SU-DHL-6 (cell line): ENCODE results near the gene CTNND2.

Experiments used
- H2AFZ ChIP-seq: fragments of 200-600 bp; sonication (generic); 2 replicates; pipeline ENCODE4 v1.6.1; 2014; ENCODE audit warnings: low read depth, mild to moderate bottlenecking, moderate library complexity, mixed read lengths, antibody characterized with exemption, low read length; ENCODE audit not compliant: severe bottlenecking
- H3F3A ChIP-seq: fragments of 200-600 bp; shearing (Covaris generic); 2 replicates; pipeline ENCODE4 v1.6.0; 2016; ENCODE audit warnings: antibody characterized with exemption, mild to moderate bottlenecking; ENCODE audit not compliant: insufficient read depth
- H3K27ac ChIP-seq: fragments of 200-600 bp; sonication (generic); 2 replicates; pipeline ENCODE4 v1.5.1; 2016; ENCODE audit warnings: low read depth, mild to moderate bottlenecking, low read length, moderate library complexity, mixed read lengths
- H3K27me3 ChIP-seq: fragments of 200-600 bp; sonication (generic), shearing (Covaris generic); 2 replicates; pipeline ENCODE4 v1.6.0; 2014; ENCODE audit warnings: mild to moderate bottlenecking, low read length
- H3K36me3 ChIP-seq: fragments of 200-600 bp; sonication (generic); 2 replicates; pipeline ENCODE4 v1.6.1; 2014; ENCODE audit warnings: mild to moderate bottlenecking, low read length, mixed read lengths
- H3K4me2 ChIP-seq: fragments of 300-600, 200-600 bp; shearing (Covaris generic), sonication (generic); 2 replicates; pipeline ENCODE4 v1.6.0; 2014; ENCODE audit warnings: low read length, low read depth, mild to moderate bottlenecking; ENCODE audit not compliant: poor library complexity, severe bottlenecking
- H3K4me3 ChIP-seq: fragments of 200-600 bp; sonication (generic); 2 replicates; pipeline ENCODE4 v1.5.1; 2014; ENCODE audit warnings: antibody characterized with exemption, low read length, mild to moderate bottlenecking, mixed read lengths; ENCODE audit not compliant: insufficient read depth, poor library complexity, severe bottlenecking
- H3K79me2 ChIP-seq: fragments of 200-600 bp; sonication (generic); 2 replicates; pipeline ENCODE4 v1.6.1; 2014; ENCODE audit warnings: mild to moderate bottlenecking, low read length, moderate library complexity; ENCODE audit not compliant: insufficient read depth
- H3K9ac ChIP-seq: fragments of 200-600 bp; sonication (generic); 2 replicates; pipeline ENCODE4 v1.7.0; 2014; ENCODE audit warnings: mild to moderate bottlenecking, low read length
- H3K9me2 ChIP-seq: fragments of 200-600 bp; sonication (generic); replicated peaks from 2 replicates; pipeline ENCODE4 v1.6.1; 2014; ENCODE audit warnings: low read length; ENCODE audit not compliant: insufficient read depth
- H3K9me3 ChIP-seq: fragments of 200-600 bp; sonication (generic); 2 replicates; pipeline ENCODE4 v1.6.1; 2014; ENCODE audit warnings: low read length, mixed read lengths; ENCODE audit not compliant: insufficient read depth
- H4K20me1 ChIP-seq: fragments of 200-600 bp; sonication (generic); 2 replicates; pipeline ENCODE4 v1.6.1; 2014; ENCODE audit warnings: low read depth, mild to moderate bottlenecking, antibody characterized with exemption, low read length, moderate library complexity, mixed read lengths
- CTCF ChIP-seq: fragments of 200-600 bp; sonication (generic); IDR thresholded peaks from one replicate; pipeline ENCODE4 v1.5.1; 2017; ENCODE audit warnings: antibody characterized with exemption, mild to moderate bottlenecking, low read length, moderate library complexity; ENCODE audit not compliant: insufficient read depth, poor library complexity, severe bottlenecking
- EZH2phosphoT487 ChIP-seq: fragments of 200-600 bp; sonication (generic), shearing (Covaris generic); conservative IDR thresholded peaks from 2 replicates; pipeline ENCODE4 v1.6.1; 2018; ENCODE audit warnings: mild to moderate bottlenecking, antibody characterized with exemption, low read length, moderate library complexity, mixed read lengths

The CTNND2 gene

GRCh38 chr5:11252075-11252474 lies 652.2 kb downstream of the CTNND2 start:
- H3K9me2 ChIP-seq, result no peaks in the 10 kb centered on the region
- no peaks in the 10 kb centered on the region for H3K27me3 ChIP-seq
- no peak overlapping the region for H3K4me2 ChIP-seq
- no peaks in the 10 kb centered on the region for H3K36me3 ChIP-seq
- H3K9ac ChIP-seq, result no peak overlapping the region
- no peak overlapping the region for H2AFZ ChIP-seq
- no peaks in the 10 kb centered on the region for H3K79me2 ChIP-seq
- no peak overlapping the region for H3K27ac ChIP-seq
- no peaks in the 10 kb centered on the region for H3F3A ChIP-seq
- H4K20me1 ChIP-seq, result no peaks in the 10 kb centered on the region
- TF ChIP-seq CTCF (no peak), EZH2phosphoT487 (no peak)
- no peaks in the 10 kb centered on the region for H3K9me3 ChIP-seq
- no peak overlapping the region for H3K4me3 ChIP-seq

GRCh38 chr5:11251247-11251646 lies 653.0 kb downstream of the CTNND2 start:
- Histone ChIP-seq H3K9me3 (no peaks in the 10 kb centered on the region), H3K27ac (no peak overlapping the region), H2AFZ (no peak overlapping the region), H3K4me3 (no peak overlapping the region), H3K9ac (no peak overlapping the region), H3K36me3 (no peaks in the 10 kb centered on the region), H3K79me2 (no peaks in the 10 kb centered on the region), H3F3A (no peaks in the 10 kb centered on the region), H3K9me2 (no peaks in the 10 kb centered on the region), H3K27me3 (no peaks in the 10 kb centered on the region), H3K4me2 (no peak overlapping the region), H4K20me1 (no peaks in the 10 kb centered on the region)
- no peak for TF ChIP-seq EZH2phosphoT487
- no peak for TF ChIP-seq CTCF

GRCh38 chr5:11248966-11249365 lies 655.3 kb downstream of the CTNND2 start:
- no peaks in the 10 kb centered on the region for H3K9me3 ChIP-seq
- H2AFZ ChIP-seq, result no peak overlapping the region
- H3K4me3 ChIP-seq, result no peak overlapping the region
- no peak overlapping the region for H3K27ac ChIP-seq
- TF ChIP-seq EZH2phosphoT487 (no peak), CTCF (no peak)
- no peaks in the 10 kb centered on the region for H3K79me2 ChIP-seq
- H3K9ac ChIP-seq, result no peak overlapping the region
- no peaks in the 10 kb centered on the region for H3F3A ChIP-seq
- H3K27me3 ChIP-seq, result no peaks in the 10 kb centered on the region
- H3K36me3 ChIP-seq, result no peaks in the 10 kb centered on the region
- no peak overlapping the region for H3K4me2 ChIP-seq
- H3K9me2 ChIP-seq, result no peaks in the 10 kb centered on the region
- no peaks in the 10 kb centered on the region for H4K20me1 ChIP-seq

GRCh38 chr5:11247224-11247623 lies 657.0 kb downstream of the CTNND2 start:
- Histone ChIP-seq H3F3A (no peaks in the 10 kb centered on the region), H3K9me3 (no peaks in the 10 kb centered on the region), H4K20me1 (no peaks in the 10 kb centered on the region), H3K9me2 (no peaks in the 10 kb centered on the region), H3K27me3 (no peaks in the 10 kb centered on the region), H3K4me3 (no peak overlapping the region), H3K4me2 (no peak overlapping the region), H3K9ac (no peak overlapping the region), H3K79me2 (no peaks in the 10 kb centered on the region), H3K27ac (no peak overlapping the region), H2AFZ (no peak overlapping the region), H3K36me3 (no peaks in the 10 kb centered on the region)
- TF ChIP-seq EZH2phosphoT487, result no peak
- no peak for TF ChIP-seq CTCF
